ENCODE data around the gene MDFIC.

The MDFIC gene

DNA sequence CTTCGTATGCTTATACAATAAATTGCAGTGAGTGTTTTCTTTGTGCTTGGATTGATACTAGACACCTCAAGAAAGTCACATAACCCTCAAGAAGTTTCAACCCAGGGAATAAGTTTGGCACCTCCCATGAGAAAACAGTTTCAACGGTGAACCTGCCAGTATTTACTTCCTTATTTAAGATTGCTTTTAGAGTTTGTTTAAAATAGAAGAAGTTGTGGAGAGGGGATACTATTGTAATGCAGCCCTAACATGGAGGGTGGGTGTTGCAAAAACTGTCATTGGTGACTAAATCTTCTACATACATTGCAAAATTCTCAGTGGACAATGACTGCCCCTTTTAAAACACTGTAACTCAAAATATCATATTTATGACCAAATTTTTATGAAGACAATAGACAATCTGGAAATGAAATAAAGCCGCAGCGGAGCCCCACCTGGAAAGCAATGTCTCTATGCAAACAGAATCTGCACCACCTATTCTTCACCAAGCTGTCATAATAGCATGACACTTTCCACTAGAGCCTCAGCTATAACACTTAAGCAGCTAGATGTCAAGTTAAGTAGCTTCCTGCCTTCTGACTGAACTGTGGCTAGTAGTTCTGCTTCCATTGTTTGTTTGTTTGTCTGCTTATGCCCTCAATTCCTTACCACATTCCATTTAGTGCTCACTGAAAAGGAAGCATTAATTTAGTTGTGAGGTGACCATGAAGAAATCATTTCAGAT, 98.2 kb downstream of the MDFIC start:
- Histone ChIP-seq H3K27me3 (ENCODE audit: control insufficient read depth in 5 of 5, insufficient read depth in 4 of 5, low read length in 5 of 5) (no peaks in the 10 kb centered on the region), H3K27ac (ENCODE audit: low read depth, low read length) (no peak overlapping the region), H3K9me3 (ENCODE audit: control insufficient read depth in 5 of 5, low read length in 5 of 5) (no peaks in the 10 kb centered on the region), H3K9ac (ENCODE audit: low read length in 5 of 5) (no peak overlapping the region), H3K4me3 (ENCODE audit: low read depth in 1 of 5, low read length in 5 of 5) (no peak overlapping the region), H3K36me3 (ENCODE audit: control insufficient read depth in 5 of 5, insufficient read depth in 5 of 5, low read length in 5 of 5) (peaks cover 5 to 13% (median 9%) of the 10 kb centered on the region in 5 donors), H3K4me1 (ENCODE audit: control insufficient read depth in 5 of 5, insufficient read depth in 5 of 5, low read length in 5 of 5) (peaks cover 0 to 19% (median 4%) of the 10 kb centered on the region in 5 donors)

DNA sequence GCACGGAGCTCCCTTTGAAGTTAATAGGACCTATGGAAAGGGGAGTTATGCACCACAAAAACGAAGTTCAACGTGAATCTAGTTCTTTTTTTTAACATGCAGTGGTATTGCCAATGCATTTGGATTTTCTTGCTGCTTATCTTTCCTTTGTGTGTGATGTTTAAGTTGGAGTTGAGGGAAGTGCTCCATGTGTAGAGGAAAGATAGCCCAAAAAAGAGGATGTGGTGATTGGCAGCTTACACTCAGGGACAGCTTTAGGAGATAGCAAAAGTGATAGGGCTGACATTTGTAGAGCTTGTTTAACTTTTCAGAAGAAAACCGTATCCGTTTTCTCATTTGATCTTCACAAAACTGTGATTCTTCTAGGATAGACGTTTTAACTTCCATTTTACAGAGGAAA, 101.3 kb downstream of the MDFIC start:
- Histone ChIP-seq H3K4me1 (ENCODE audit: control insufficient read depth in 5 of 5, insufficient read depth in 5 of 5, low read length in 5 of 5) (peaks cover 0 to 19% (median 4%) of the 10 kb centered on the region in 5 donors), H3K4me3 (ENCODE audit: low read depth in 1 of 5, low read length in 5 of 5) (no peak overlapping the region), H3K36me3 (ENCODE audit: control insufficient read depth in 5 of 5, insufficient read depth in 5 of 5, low read length in 5 of 5) (peaks cover 0 to 2% (median 0%) of the 10 kb centered on the region in 5 donors), H3K9ac (ENCODE audit: low read length in 5 of 5) (no peak overlapping the region), H3K27me3 (ENCODE audit: control insufficient read depth in 5 of 5, insufficient read depth in 4 of 5, low read length in 5 of 5) (no peaks in the 10 kb centered on the region), H3K9me3 (ENCODE audit: control insufficient read depth in 5 of 5, low read length in 5 of 5) (no peaks in the 10 kb centered on the region), H3K27ac (ENCODE audit: low read depth, low read length) (no peak overlapping the region)

DNA sequence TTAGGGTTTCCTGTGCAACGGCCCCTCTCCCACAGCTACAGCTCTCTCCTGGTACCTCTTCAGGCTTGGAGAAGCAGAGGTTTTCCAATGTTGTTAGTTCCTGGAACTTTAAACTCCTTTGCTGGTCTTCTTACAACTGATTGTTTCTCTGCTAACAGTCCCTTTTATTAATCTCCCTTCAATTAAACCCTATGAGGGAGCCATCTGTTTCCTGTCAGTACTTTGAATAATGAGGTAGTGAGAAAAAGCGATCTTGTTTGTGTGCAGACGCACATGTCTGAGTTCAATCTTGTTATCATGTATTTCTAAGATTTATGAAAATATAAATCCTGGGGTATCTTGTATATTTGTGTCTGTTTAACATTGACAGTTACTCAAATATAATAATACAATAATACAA, 102.4 kb downstream of the MDFIC start:
- H3K4me1 ChIP-seq (ENCODE audit: control insufficient read depth in 5 of 5, insufficient read depth in 5 of 5, low read length in 5 of 5) = peaks cover 0 to 19% (median 4%) of the 10 kb centered on the region in 5 donors
- H3K27ac ChIP-seq (ENCODE audit: low read depth, low read length) = no peak overlapping the region

DNA sequence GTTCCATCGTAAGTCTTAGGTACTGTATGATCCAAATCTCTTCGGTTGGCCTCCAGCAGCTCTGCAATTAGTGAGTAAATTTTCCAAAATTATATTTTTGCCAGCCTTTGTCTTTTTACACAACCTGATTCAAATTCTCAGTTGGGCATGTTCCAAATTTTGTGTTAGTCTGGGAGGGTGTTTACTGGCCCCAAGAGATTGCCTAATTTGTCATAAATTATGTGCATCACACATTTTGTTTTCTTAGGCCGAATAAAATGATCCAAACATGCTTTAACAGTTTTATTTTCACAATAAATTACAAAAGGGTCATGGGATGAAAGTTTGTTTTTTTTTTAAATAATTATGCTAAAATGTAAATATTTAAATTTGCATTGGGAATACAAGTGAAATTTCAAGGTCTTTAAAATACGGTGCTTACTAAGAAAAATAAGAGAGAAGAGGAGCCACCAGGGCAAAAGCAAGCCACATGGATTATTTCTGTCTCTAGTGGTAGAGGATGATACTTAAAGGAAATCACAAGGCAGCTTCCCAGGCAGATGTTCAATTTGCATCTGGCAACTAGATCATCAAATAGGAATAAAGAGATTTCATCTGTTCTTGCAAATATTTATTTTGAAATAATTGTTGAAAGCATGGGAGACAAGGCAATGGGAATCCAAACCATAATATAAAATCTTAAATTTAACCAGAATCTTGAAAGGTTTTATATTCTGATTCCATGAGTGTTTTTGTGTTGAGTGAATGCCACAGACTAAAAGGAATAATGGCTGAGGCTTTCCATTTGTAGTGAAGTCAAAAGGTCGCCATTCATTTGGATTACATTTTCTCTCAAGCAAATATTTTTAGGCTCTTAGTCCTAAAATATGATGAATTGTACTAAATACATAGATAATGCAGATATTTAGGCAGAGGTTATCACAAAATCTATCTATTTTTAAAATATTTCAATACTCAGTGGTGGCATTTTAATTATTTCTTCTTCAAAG, 111.1 kb downstream of the MDFIC start:
- Histone ChIP-seq H3K27me3 (ENCODE audit: control insufficient read depth in 5 of 5, insufficient read depth in 4 of 5, low read length in 5 of 5) (no peaks in the 10 kb centered on the region), H3K4me3 (ENCODE audit: low read depth in 1 of 5, low read length in 5 of 5) (no peak overlapping the region), H3K4me1 (ENCODE audit: control insufficient read depth in 5 of 5, insufficient read depth in 5 of 5, low read length in 5 of 5) (peaks cover 0 to 8% (median 0%) of the 10 kb centered on the region in 5 donors), H3K9ac (ENCODE audit: low read length in 5 of 5) (no peak overlapping the region), H3K36me3 (ENCODE audit: control insufficient read depth in 5 of 5, insufficient read depth in 5 of 5, low read length in 5 of 5) (no peaks in the 10 kb centered on the region), H3K9me3 (ENCODE audit: control insufficient read depth in 5 of 5, low read length in 5 of 5) (no peaks in the 10 kb centered on the region), H3K27ac (ENCODE audit: low read depth, low read length) (no peak overlapping the region)

More for the DNA sequence above, 102.4 kb downstream of the MDFIC start:
- no peak overlapping the region for H3K9ac ChIP-seq (ENCODE audit: low read length in 5 of 5)
- no peaks in the 10 kb centered on the region for H3K27me3 ChIP-seq (ENCODE audit: control insufficient read depth in 5 of 5, insufficient read depth in 4 of 5, low read length in 5 of 5)
- H3K36me3 ChIP-seq (ENCODE audit: control insufficient read depth in 5 of 5, insufficient read depth in 5 of 5, low read length in 5 of 5) = peaks cover 0 to 2% (median 0%) of the 10 kb centered on the region in 5 donors
- no peaks in the 10 kb centered on the region for H3K9me3 ChIP-seq (ENCODE audit: control insufficient read depth in 5 of 5, low read length in 5 of 5)
- no peak overlapping the region for H3K4me3 ChIP-seq (ENCODE audit: low read depth in 1 of 5, low read length in 5 of 5)

DNA sequence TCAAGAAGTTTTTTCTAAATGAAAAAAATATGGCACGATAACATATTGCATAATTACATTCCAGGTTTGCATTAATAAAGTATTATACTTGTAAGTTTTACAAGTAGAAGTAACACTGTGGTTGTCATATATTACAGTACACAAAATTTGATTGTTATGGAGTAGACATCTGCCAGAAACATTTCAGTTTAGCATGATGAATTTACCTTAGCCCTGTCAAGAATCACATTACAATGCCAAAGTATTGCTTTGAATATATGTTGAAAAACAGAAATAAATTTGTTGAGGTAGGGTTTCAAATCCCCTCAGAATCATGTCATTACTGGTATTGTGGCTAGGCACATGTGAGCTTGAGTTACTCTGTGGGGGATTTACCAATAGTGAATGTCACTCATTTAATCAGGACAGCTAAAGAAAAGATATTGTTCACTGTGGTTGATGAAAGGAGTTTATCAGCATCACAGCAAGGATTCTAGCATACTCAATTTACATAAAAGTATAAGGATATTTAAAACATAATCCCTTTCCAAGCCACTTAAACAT, 112.1 kb downstream of the MDFIC start:
- Histone ChIP-seq H3K9me3 (ENCODE audit: control insufficient read depth in 5 of 5, low read length in 5 of 5) (no peaks in the 10 kb centered on the region), H3K4me3 (ENCODE audit: low read depth in 1 of 5, low read length in 5 of 5) (no peak overlapping the region), H3K27ac (ENCODE audit: low read depth, low read length) (no peak overlapping the region), H3K27me3 (ENCODE audit: control insufficient read depth in 5 of 5, insufficient read depth in 4 of 5, low read length in 5 of 5) (no peaks in the 10 kb centered on the region), H3K9ac (ENCODE audit: low read length in 5 of 5) (no peak overlapping the region), H3K4me1 (ENCODE audit: control insufficient read depth in 5 of 5, insufficient read depth in 5 of 5, low read length in 5 of 5) (peaks cover 0 to 8% (median 0%) of the 10 kb centered on the region in 5 donors), H3K36me3 (ENCODE audit: control insufficient read depth in 5 of 5, insufficient read depth in 5 of 5, low read length in 5 of 5) (no peaks in the 10 kb centered on the region)

DNA sequence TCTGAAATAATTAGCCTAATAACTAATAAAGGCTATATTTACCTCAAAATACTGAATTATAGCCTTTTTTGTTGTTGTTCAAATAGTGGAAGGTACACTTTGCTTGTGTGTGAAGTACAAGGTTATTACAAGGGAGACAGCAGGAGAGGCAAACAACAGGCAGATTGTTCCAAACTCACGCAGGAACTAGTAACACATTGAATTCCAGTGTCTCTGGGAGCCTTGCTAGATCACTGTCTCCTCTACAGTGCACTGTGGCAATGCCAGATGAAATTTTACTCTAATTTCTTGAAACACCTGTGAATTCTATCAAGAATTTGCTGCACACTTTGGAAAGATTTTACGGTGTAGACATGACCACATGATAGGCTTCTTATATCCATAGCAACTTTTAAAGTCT, 112.6 kb downstream of the MDFIC start:
- H3K36me3 ChIP-seq (ENCODE audit: control insufficient read depth in 5 of 5, insufficient read depth in 5 of 5, low read length in 5 of 5) = no peaks in the 10 kb centered on the region
- H3K4me1 ChIP-seq (ENCODE audit: control insufficient read depth in 5 of 5, insufficient read depth in 5 of 5, low read length in 5 of 5) = peaks cover 0 to 8% (median 0%) of the 10 kb centered on the region in 5 donors
- H3K27me3 ChIP-seq (ENCODE audit: control insufficient read depth in 5 of 5, insufficient read depth in 4 of 5, low read length in 5 of 5) = no peaks in the 10 kb centered on the region
- H3K4me3 ChIP-seq (ENCODE audit: low read depth in 1 of 5, low read length in 5 of 5) = no peak overlapping the region
- H3K9me3 ChIP-seq (ENCODE audit: control insufficient read depth in 5 of 5, low read length in 5 of 5) = no peaks in the 10 kb centered on the region
- no peak overlapping the region for H3K9ac ChIP-seq (ENCODE audit: low read length in 5 of 5)
- H3K27ac ChIP-seq (ENCODE audit: low read depth, low read length) = no peak overlapping the region

DNA sequence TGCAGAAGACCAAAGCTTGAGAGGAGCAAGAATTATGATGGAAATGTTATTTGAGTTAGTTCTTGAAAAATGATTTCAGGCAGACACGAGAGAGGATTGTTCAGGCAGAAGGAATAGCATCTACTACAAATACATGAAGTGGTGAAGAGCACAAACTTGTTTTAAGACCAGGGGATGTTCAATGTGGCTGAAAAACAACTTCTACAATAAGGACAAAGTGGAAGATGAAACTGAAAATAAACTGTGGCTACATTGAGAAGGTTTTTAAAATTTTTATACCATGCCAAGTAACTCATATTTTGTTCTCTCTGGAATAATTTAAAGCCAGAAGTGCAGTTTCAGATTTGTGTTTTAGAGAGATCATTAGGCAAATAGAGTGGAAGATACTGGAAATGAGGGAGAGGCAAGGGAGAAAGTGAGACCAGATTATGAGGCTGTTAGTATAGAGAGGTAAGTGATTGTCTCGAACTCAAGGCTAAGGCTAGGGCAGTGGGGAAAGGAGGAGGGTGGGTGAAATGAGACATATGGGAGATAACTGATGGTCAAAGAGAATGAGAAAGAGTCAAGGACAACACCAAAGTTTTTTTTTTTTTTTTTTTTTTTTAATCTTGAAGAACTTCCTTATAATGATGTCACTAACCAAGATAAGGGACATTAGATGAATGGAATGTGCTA, 115.4 kb downstream of the MDFIC start:
- peaks cover 0 to 8% (median 0%) of the 10 kb centered on the region in 5 donors for H3K4me1 ChIP-seq (ENCODE audit: control insufficient read depth in 5 of 5, insufficient read depth in 5 of 5, low read length in 5 of 5)
- H3K27ac ChIP-seq (ENCODE audit: low read depth, low read length) = no peak overlapping the region
- H3K27me3 ChIP-seq (ENCODE audit: control insufficient read depth in 5 of 5, insufficient read depth in 4 of 5, low read length in 5 of 5) = no peaks in the 10 kb centered on the region
- no peaks in the 10 kb centered on the region for H3K36me3 ChIP-seq (ENCODE audit: control insufficient read depth in 5 of 5, insufficient read depth in 5 of 5, low read length in 5 of 5)
- H3K9me3 ChIP-seq (ENCODE audit: control insufficient read depth in 5 of 5, low read length in 5 of 5) = no peaks in the 10 kb centered on the region
- no peak overlapping the region for H3K4me3 ChIP-seq (ENCODE audit: low read depth in 1 of 5, low read length in 5 of 5)
- no peak overlapping the region for H3K9ac ChIP-seq (ENCODE audit: low read length in 5 of 5)

DNA sequence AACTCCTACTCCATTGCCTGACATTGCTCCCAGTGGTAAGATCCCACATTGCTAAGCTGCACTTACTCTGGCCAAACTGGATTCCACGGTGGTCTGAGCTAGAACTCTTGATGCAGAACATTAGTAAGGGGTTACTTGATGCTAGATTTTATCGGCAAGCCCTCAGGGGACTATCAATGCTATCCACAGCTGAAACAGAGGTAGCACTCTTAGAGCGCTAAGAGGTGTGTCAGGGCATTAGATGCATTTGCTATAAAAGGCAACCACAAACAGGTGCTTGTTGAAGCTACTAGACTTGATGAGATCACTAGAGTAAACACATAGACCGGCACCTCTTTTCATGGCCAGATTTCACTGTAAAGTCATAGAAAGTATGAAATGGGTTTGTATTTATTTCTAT, 116.3 kb downstream of the MDFIC start:
- Histone ChIP-seq H3K4me1 (ENCODE audit: control insufficient read depth in 5 of 5, insufficient read depth in 5 of 5, low read length in 5 of 5) (peaks cover 0 to 3% (median 0%) of the 10 kb centered on the region in 5 donors), H3K27ac (ENCODE audit: low read depth, low read length) (no peak overlapping the region), H3K9ac (ENCODE audit: low read length in 5 of 5) (no peak overlapping the region), H3K36me3 (ENCODE audit: control insufficient read depth in 5 of 5, insufficient read depth in 5 of 5, low read length in 5 of 5) (no peaks in the 10 kb centered on the region), H3K9me3 (ENCODE audit: control insufficient read depth in 5 of 5, low read length in 5 of 5) (no peaks in the 10 kb centered on the region), H3K27me3 (ENCODE audit: control insufficient read depth in 5 of 5, insufficient read depth in 4 of 5, low read length in 5 of 5) (no peaks in the 10 kb centered on the region), H3K4me3 (ENCODE audit: low read depth in 1 of 5, low read length in 5 of 5) (no peak overlapping the region)

DNA sequence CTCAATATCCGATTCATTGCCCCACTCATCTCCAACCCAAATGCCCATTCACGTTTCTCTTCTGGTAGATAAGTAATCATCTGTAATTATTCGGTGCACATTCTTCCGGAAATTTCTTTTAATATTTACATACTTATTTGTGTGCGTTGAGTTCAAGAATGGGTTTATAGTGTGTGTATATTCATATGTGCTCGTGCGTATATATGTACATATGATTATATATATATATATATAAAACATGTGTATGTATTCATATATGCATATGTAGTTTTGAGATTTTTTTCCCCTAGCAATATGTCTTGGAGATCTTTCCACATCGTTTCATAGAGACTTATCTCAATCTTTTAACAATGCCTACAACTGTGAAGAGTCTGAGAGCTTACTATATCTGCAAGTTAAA, 118.2 kb downstream of the MDFIC start:
- H3K4me3 ChIP-seq (ENCODE audit: low read depth in 1 of 5, low read length in 5 of 5) = no peak overlapping the region

More for the DNA sequence above, 118.2 kb downstream of the MDFIC start:
- Histone ChIP-seq H3K9me3 (ENCODE audit: control insufficient read depth in 5 of 5, low read length in 5 of 5) (no peaks in the 10 kb centered on the region), H3K27me3 (ENCODE audit: control insufficient read depth in 5 of 5, insufficient read depth in 4 of 5, low read length in 5 of 5) (no peaks in the 10 kb centered on the region), H3K36me3 (ENCODE audit: control insufficient read depth in 5 of 5, insufficient read depth in 5 of 5, low read length in 5 of 5) (no peaks in the 10 kb centered on the region), H3K9ac (ENCODE audit: low read length in 5 of 5) (no peak overlapping the region), H3K4me1 (ENCODE audit: control insufficient read depth in 5 of 5, insufficient read depth in 5 of 5, low read length in 5 of 5) (peaks cover 0 to 16% (median 0%) of the 10 kb centered on the region in 5 donors), H3K27ac (ENCODE audit: low read depth, low read length) (no peak overlapping the region)

Measured in subcutaneous abdominal adipose tissue (tissue), 5 donors.